Activated naive CD4-positive, alpha-beta T cell treated with anti-CD3 and anti-CD28 coated beads, Interleukin-2, amount 50 U/mL, for 16 hours (primary cell): Measurements from ENCODE around the gene SETBP1.

Source experiments
- DNase-seq: peaks from one replicate; pipeline ENCODE4 v3.0.0-alpha.2; 2020

The SETBP1 gene

GRCh38 chr18:44950685-44951195 is 270.1 kb downstream of the SETBP1 start:
- no peak for DNase-seq

GRCh38 chr18:44951748-44952147 is 271.1 kb downstream of the SETBP1 start:
- no peak for DNase-seq

GRCh38 chr18:44954257-44954656 is 273.6 kb downstream of the SETBP1 start:
- no peak for DNase-seq

- no peak for DNase-seq
Observed at GRCh38 chr18:44955825-44956224, 275.1 kb downstream of the SETBP1 start.

- no peak for DNase-seq
Observed at GRCh38 chr18:44957025-44957424, 276.3 kb downstream of the SETBP1 start.

GRCh38 chr18:44957461-44957860 is 276.8 kb downstream of the SETBP1 start:
- DNase-seq = no peak

- no peak for DNase-seq
Observed at GRCh38 chr18:44958040-44958439, 277.4 kb downstream of the SETBP1 start.

GRCh38 chr18:44958455-44958854 is 277.8 kb downstream of the SETBP1 start:
- DNase-seq = no peak

- no peak for DNase-seq
Observed at GRCh38 chr18:44959013-44959412, 278.3 kb downstream of the SETBP1 start.

- DNase-seq = no peak
Observed at GRCh38 chr18:44960580-44960979, 279.9 kb downstream of the SETBP1 start.

GRCh38 chr18:44961288-44961995 is 280.8 kb downstream of the SETBP1 start:
- no peak for DNase-seq

- no peak for DNase-seq
Observed at GRCh38 chr18:44967599-44967998, 286.9 kb downstream of the SETBP1 start.

- no peak for DNase-seq
Observed at GRCh38 chr18:44968336-44968735, 287.6 kb downstream of the SETBP1 start.

GRCh38 chr18:44969214-44969795 is 288.6 kb downstream of the SETBP1 start:
- DNase-seq = no peak

GRCh38 chr18:44973282-44973681 is 292.6 kb downstream of the SETBP1 start:
- DNase-seq = no peak

GRCh38 chr18:44974174-44974573 is 293.5 kb downstream of the SETBP1 start:
- DNase-seq = no peak

GRCh38 chr18:44977856-44978255 is 297.2 kb downstream of the SETBP1 start:
- DNase-seq = no peak

GRCh38 chr18:44979748-44980147 is 299.1 kb downstream of the SETBP1 start:
- DNase-seq = no peak

GRCh38 chr18:44981121-44981520 is 300.4 kb downstream of the SETBP1 start:
- no peak for DNase-seq

GRCh38 chr18:44986933-44987332 is 306.2 kb downstream of the SETBP1 start:
- no peak for DNase-seq

- DNase-seq = no peak
Observed at GRCh38 chr18:44987371-44987770, 306.7 kb downstream of the SETBP1 start.

- no peak for DNase-seq
Observed at GRCh38 chr18:44988821-44989587, 308.3 kb downstream of the SETBP1 start.

GRCh38 chr18:44996261-44996660 is 315.6 kb downstream of the SETBP1 start:
- DNase-seq = no peak

- no peak for DNase-seq
Observed at GRCh38 chr18:44997174-44997573, 316.5 kb downstream of the SETBP1 start.
